ENCODE data around the gene ZNF263. TPM values are rescaled to one million over a fixed set of nuclear protein-coding genes. Genes with fewer than 3 reads are reported as not detected.

The ZNF263 gene
- total RNA-seq, 1 donor from 2014 or later = 35.3 TPM

DNA sequence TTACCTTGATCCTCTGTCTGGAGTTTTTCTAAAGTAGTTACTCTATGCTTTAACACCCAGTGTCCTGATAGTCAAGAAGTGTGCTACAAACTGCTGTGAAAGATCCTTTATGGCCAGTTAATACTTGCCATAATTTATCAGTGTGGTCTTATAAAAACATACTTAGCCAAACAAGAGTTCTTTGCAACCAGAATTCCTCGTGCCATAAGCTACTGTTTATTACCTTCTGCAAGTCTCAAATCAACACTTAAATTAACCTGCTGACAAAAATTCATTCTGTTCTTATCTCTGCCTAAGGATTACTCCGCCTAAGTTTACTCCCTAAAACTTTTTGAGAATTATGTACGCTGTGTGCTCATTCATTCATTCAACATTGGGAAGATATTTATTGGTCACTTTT is 44.8 kb downstream of the ZNF263 start:
- no peak for DNase-seq

- DNase-seq = no peak
Observed at GRCh38 chr16:3328643-3329042, 45.4 kb downstream of the ZNF263 start.

Other genes starting within 250 kb of the ZNF263 start
- 10.9 TPM for gene BICDL2, start 246.5 kb upstream of the ZNF263 start, total RNA-seq
- gene MMP25, start 236.9 kb upstream of the ZNF263 start, total RNA-seq = 0.99 TPM
- 26.5 TPM for gene IL32, start 217.9 kb upstream of the ZNF263 start, total RNA-seq
- gene ZSCAN10, start 184.2 kb upstream of the ZNF263 start, total RNA-seq = not detected
- gene ZNF205, start 170.9 kb upstream of the ZNF263 start, total RNA-seq = 6.1 TPM
- 4.0 TPM for gene ZNF213, start 148.5 kb upstream of the ZNF263 start, total RNA-seq
- not detected for gene OR1F1, start 95.3 kb upstream of the ZNF263 start, total RNA-seq
- gene ZNF200, start 48.3 kb upstream of the ZNF263 start, total RNA-seq = 5.6 TPM
- 1.8 TPM for gene MEFV, start 26.9 kb upstream of the ZNF263 start, total RNA-seq
- 10.3 TPM for gene TIGD7, start 21.9 kb downstream of the ZNF263 start, total RNA-seq
- 21.4 TPM for gene ZNF75A, start 22.0 kb downstream of the ZNF263 start, total RNA-seq
- gene OR2C1, start 72.4 kb downstream of the ZNF263 start, total RNA-seq = 0.30 TPM
- 8.3 TPM for gene ZSCAN32, start 117.5 kb downstream of the ZNF263 start, total RNA-seq
- 5.7 TPM for gene ZNF174, start 117.7 kb downstream of the ZNF263 start, total RNA-seq
- gene ZNF597, start 160.0 kb downstream of the ZNF263 start, total RNA-seq = 2.6 TPM
- gene NAA60, start 160.2 kb downstream of the ZNF263 start, total RNA-seq = 21.9 TPM
- not detected for gene C16orf90, start 212.0 kb downstream of the ZNF263 start, total RNA-seq
- 18.6 TPM for gene CLUAP1, start 217.5 kb downstream of the ZNF263 start, total RNA-seq